ENCODE results near the gene NLRP5. TPM values are rescaled to one million over a fixed set of nuclear protein-coding genes. Genes with fewer than 3 reads are reported as not detected.
"Not testable (repeated sequence)": the region's sequence is repeated elsewhere in the genome, so short reads cannot be mapped to it uniquely, and the experiment has no call there.

NLRP5 gene
- total RNA-seq (2014; rRNA removed; shearing (Covaris generic); ENCODE audit: low replicate concordance), result not detected in 2 replicates

DNA sequence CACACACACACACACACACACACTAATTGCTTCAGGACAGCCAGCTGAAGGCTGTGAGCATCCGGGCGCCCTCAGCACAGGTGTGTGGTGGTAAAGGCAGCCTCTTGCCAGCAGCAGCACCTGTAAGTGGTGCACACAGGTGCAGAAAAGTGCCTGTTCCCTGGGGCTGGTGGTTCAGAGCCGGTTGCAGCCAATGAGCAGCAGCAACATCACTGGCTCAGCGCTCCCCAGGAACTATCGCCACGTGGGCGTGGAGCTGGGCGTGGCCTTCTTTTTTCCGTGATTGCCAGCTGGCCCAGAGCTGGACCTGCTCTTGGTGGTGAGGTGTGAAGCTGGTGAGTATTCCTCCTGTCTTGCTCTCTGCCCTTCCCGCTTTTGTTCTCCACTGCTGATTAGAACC lies at the start of gene NLRP5:
Gene NLRP5, plus strand, starts transcription at position 289 of the 400 bp plus-strand sequence.
- no peak for DNase-seq (ENCODE audit: low read depth)
- in situ Hi-C loops (cut with HindIII; ENCODE audit: low pct_unique_long_range_greater_than_20kb, low sequenced_read_pairs), result no loop called here

DNA sequence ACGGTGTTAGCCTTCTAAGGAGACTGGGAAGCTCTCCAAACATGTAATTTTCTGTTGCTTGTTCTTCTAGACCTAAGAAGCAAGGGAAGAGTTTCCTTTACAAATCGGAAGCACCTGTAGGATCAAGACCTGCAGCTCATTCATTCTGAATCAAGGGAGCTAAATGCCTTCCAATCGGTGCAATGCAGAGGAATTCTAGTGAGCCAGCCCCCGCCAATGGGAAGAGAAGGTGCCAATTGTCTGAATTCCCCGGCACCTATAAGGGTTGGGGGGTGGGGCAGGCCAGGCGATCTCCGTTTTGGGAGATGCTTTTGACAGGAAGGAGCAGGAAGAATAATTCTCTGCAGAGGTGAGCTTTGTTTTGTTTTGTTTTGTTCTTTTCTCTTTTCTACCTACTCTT lies 47.4 kb upstream of the NLRP5 start:
- DNase-seq (ENCODE audit: low read depth), result no peak
- in situ Hi-C loops (cut with HindIII; ENCODE audit: low pct_unique_long_range_greater_than_20kb, low sequenced_read_pairs), result no loop called here

DNA sequence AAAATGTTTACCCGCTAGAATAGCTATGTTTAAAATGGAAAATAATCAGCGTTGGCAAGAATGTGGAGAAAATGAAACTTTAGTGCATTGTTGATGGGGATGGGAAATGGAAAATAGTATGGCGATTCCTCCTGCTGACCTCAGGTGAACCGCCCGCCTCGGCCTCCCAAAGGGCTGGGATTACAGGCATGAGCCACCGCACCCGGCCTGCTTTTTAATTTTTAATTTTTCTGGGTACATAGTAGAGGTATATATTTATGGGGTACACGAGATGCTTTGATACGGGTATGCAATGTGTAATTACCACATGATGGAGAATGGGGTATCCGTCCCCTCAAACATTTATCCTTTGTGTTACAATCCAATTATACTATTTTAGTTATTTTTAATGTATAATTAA lies 46.3 kb upstream of the NLRP5 start:
- no peak for DNase-seq (ENCODE audit: low read depth)
- in situ Hi-C loops (cut with HindIII; ENCODE audit: low pct_unique_long_range_greater_than_20kb, low sequenced_read_pairs), result no loop called here

DNA sequence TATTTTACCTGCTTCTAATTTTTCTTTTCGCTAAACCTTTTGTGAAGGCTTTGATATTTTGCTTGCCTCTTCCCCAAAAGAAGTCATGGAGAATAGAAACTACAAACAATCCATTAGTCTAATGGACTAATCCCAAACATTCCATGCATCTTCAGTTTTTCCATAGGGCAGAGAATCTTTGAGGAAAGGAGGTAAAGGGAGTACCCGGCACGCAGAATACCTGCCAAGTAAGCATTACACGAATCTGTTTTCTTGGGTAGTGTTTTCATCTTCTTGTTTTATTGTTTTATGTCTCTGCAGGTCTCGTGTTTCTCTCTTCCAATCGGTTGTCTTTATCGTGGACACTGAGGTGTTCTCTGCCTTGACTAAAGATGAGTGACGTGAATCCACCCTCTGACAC lies 39.0 kb upstream of the NLRP5 start, which contains the start of gene NLRP8:
Gene NLRP8, plus strand, starts transcription at position 301 of the 400 bp plus-strand sequence.
- no peak for DNase-seq (ENCODE audit: low read depth)
- in situ Hi-C loops (cut with HindIII; ENCODE audit: low pct_unique_long_range_greater_than_20kb, low sequenced_read_pairs), result no loop called here

DNA sequence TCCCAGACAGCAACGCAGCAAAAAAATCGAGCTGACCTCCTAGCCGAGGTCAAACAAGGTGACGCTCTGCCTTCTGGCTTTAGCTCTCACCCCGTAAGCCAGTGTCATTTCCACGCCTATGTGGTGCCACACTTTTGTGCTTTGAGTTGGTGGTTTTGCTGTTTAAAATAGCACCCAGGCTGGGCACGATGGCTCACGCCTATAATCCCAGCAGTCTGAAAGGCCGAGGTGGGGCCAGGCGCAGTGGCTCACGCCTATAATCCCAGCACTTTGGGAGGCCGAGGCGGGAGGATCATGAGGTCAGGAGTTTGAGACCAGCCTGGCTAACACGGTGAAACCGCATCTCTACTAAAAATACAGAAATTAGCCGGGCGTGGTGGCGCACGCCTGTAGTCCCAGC lies 36.0 kb upstream of the NLRP5 start:
- in situ Hi-C loops (cut with HindIII; ENCODE audit: low pct_unique_long_range_greater_than_20kb, low sequenced_read_pairs); DNase-seq (ENCODE audit: low read depth): not testable (repeated sequence)

DNA sequence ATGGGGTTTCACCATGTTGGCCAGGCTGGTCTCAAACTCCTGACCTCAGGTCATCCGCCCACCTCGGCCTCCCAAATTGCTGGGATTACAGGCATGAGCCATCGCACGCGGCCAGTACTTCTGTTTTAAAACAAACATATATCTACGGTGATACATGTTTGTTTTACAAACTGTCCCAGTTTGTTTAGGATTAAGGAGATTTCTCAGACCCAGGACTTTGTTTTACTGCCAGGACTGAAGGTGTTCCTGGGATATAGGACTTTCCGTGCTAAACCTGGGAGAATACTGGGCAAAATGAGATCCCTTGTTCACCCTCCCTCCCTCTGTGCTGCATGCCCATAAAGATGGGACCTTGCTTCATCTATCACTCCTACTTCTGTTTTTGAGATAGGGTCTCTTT lies 30.1 kb upstream of the NLRP5 start:
- no peak for DNase-seq (ENCODE audit: low read depth)
- in situ Hi-C loops (cut with HindIII; ENCODE audit: low pct_unique_long_range_greater_than_20kb, low sequenced_read_pairs), result no loop called here

DNA sequence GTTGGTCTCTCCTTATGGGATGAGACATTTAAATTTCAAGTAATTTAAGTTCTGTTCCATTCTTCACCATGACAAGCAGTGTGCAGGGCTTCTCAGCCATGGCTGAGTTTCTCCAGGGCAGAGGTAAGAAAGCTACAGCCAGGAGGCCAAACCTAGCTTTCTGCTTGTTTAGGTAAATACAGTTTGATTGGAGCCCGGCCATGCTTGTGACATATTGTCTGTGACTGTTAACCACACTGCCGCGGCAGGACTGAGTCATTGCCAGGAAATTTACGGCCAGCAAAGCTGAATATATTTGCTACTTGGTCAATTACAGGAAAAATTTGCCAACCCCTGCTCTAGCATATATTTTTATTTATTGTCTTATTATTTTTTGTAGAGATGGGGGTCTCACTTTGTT lies 28.2 kb upstream of the NLRP5 start:
- DNase-seq (ENCODE audit: low read depth), result peak; percentile 56
- in situ Hi-C loops (cut with HindIII; ENCODE audit: low pct_unique_long_range_greater_than_20kb, low sequenced_read_pairs), result no loop called here

DNA sequence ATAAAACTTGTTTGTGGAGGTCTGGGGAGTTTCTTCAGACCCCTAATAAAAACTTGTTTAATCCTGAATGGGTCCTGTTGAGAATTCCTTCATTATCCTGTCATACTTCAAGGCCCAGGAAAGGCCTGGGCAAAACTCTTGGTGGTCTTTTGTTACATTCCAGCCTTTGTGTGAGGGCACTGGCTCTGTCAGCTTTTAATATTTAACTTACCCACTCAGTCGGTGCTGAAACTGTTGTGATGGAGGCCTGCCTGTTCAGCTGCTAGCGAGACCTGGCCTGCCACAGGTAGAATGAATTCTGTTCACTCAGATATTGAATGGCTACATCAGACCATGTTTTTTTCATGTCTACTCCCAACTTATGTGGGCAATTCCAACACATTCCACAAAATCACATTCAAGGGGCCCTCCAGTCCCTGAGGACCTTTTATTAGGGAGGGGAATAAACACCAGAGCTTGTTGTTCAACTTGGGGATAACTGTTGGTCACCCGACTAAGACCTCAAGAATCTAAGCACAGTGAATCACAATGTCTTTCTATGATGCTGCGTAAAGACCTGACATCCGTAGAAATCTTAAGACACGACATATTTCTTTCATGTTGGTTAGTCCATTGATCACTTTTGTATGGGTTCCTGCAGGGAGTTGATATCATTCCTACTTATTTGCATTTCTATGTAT lies 26.4 kb upstream of the NLRP5 start:
- DNase-seq (ENCODE audit: low read depth), result no peak
- in situ Hi-C loops (cut with HindIII; ENCODE audit: low pct_unique_long_range_greater_than_20kb, low sequenced_read_pairs), result no loop called here

DNA sequence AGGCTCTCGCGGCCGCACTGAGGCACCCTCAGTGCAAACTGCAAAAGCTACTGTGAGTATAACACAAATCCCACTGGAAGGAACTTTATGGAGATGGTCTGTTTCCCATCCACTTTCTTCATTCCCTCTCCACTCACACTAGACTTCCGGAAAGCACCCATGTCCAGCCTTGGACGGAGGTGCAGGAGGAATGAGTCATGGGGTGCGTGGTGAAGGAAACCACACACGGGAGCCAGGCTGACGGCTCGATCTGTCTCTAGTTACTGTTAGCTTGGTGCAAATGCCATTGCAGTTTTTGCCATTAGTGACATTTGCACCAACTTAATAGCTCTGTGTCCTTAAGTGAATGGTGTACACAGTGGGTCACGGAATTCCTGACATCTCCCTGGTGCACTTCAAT lies 24.4 kb upstream of the NLRP5 start:
- in situ Hi-C loops (cut with HindIII; ENCODE audit: low pct_unique_long_range_greater_than_20kb, low sequenced_read_pairs), result no loop called here
- peak; percentile 8 for DNase-seq (ENCODE audit: low read depth)

DNA sequence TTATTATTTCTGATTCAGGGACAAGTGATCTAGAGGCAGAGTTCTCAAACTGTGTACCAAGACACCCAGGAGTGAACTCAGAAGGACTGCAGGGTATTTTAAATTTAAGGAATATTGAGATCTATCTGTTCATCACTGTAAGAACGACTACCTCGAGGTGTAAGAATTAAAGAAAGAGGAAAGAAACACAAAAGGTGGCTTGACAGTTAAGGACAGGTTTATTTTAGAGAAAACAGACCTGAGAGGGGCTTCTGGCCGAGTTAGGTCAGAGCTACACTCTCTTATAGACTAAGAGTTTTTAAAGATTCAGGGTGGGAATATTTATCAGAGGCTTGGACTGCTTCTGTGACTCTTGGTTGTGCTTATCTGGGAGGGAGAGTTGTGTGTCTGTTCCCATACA lies 12.6 kb upstream of the NLRP5 start:
- DNase-seq (ENCODE audit: low read depth), result no peak
- in situ Hi-C loops (cut with HindIII; ENCODE audit: low pct_unique_long_range_greater_than_20kb, low sequenced_read_pairs), result no loop called here

DNA sequence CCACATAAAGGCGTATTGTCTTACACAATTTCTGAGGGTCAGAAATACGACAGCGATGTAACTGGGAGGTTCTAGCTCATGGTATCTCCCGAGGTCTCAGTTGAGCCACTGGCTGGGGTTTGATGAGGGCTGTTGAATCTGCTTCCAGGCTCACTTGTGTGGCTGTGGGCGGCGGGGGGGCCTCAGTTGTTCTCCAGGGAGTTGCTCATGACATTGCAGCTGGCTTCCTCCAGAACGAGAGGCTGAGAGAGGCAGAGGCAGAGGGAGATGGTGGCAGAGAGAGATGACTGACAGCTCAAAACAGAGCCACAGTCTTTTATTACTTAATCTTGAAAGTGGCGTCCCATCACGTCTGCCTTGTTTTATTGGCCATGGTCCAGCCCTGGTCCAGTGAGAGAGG lies 6.2 kb upstream of the NLRP5 start:
- in situ Hi-C loops (cut with HindIII; ENCODE audit: low pct_unique_long_range_greater_than_20kb, low sequenced_read_pairs), result no loop called here
- no peak for DNase-seq (ENCODE audit: low read depth)

DNA sequence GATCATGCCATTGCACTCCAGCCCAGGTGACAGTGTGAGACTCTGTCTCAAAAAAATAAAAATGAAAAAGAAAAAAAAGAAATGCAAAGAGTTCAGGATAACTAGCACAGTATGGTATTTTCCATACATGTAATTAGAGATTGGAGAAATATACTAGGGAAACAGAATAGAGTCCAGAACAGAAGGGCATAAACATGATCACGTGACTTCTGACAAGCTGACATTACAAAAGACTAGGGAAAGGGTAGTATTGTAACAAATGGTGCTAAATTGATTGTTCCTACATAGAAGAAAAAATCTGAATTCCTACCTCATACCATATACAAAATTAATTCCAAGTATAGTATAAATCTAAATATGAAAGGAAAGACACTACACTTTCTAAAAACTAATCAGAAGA lies 1.3 kb upstream of the NLRP5 start:
- DNase-seq (ENCODE audit: low read depth), result no peak
- in situ Hi-C loops (cut with HindIII; ENCODE audit: low pct_unique_long_range_greater_than_20kb, low sequenced_read_pairs), result no loop called here

DNA sequence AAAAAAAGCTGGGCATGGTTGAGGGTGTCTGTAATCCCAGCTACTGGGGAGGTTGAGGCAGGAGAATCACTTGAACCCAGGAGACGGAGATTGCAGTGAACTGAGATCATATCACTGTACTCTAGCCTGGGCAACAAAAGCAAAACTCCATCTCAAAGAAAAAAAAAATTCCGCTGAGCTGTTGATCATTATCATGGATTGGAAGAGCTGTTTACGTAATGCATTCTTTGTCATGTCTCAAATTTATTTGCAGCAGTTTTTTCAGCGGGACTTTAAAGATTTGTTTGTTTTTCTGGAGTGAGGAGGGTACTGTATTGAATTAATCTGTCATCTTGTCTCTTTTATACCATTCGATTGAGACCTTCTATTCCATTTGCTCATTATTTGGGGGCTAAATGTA lies 4.3 kb downstream of the NLRP5 start:
- no peak for DNase-seq (ENCODE audit: low read depth)
- in situ Hi-C loops (cut with HindIII; ENCODE audit: low pct_unique_long_range_greater_than_20kb, low sequenced_read_pairs), result no loop called here

DNA sequence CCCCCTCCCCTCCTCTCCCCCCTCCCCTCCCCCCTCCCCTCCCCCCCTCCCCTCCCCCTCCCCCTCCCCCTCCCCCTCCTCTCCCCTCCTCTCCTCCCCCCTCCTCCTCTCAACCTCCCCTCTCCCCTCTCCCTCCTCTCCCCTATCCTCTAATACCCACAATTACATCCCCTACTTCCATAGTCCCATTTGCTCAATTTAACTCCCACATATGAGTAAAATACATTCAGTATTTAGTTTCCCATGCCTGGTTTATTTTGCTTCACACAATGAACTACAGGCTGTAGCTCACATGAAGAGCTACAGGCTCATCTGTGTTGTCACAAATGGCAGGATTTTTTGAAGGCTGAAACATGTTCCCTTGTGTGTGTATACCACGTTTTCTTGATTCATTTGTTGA lies 6.9 kb downstream of the NLRP5 start:
- in situ Hi-C loops (cut with HindIII; ENCODE audit: low pct_unique_long_range_greater_than_20kb, low sequenced_read_pairs), result no loop called here

DNA sequence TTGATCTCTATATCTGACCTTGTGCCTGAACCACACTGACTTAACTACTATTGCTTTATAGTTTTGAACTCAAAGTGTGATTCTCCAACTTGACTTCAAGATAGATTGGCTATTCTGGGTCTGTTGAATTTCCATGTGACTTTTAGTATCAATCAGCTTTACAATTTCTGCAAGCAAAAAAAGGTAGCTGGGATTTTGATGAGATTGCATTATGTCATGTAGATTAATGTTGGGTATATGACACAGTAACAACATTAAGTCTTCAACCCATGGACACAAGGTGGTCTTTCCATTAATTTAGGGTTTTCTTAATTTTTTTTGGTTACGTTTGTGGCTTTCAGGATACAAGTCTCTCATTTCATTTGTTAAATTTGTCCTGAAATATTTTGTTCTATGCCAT lies 28.2 kb downstream of the NLRP5 start:
- no peak for DNase-seq (ENCODE audit: low read depth)
- in situ Hi-C loops (cut with HindIII; ENCODE audit: low pct_unique_long_range_greater_than_20kb, low sequenced_read_pairs), result no loop called here

More for the DNA sequence above, 6.9 kb downstream of the NLRP5 start:
- no peak for DNase-seq (ENCODE audit: low read depth)

DNA sequence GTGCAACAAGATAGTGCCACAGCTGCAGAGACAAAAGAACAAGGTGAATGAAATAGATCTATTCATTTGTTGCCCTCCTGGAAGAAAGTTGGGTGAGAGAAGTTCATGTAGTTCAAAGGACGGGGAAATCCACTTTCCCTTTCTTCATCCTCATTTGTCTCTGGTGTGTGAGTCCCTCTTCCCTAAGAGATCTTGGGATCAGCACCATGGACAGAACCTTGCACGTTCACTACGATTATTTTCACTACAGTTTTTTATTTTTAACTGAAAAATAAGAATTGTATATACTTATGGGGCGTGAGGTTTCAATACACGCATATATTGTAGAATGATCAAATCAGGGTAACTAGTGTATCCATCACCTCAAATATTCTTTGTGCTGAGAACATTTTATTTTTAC lies 29.2 kb downstream of the NLRP5 start:
- peak; percentile 31 for DNase-seq (ENCODE audit: low read depth)
- in situ Hi-C loops (cut with HindIII; ENCODE audit: low pct_unique_long_range_greater_than_20kb, low sequenced_read_pairs), result no loop called here

DNA sequence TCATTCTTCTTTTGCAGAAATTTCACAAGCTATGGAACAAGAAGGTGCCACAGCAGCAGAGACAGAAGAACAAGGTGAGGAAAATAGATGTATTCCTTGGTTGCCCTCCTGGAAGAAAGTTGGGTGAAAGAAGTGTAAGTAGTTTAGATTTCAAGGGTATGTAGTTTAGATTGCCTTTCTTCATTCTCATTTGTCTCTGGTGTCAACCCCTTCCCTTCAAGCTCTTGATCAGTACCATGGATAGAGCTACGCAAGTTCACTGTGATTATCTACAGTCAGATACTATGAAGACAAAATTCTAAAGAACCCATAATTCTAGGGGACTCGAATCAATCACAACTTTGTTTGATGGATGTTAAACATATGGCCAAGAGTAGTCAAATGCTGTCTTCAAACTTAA lies 32.8 kb downstream of the NLRP5 start:
- DNase-seq (ENCODE audit: low read depth); in situ Hi-C loops (cut with HindIII; ENCODE audit: low pct_unique_long_range_greater_than_20kb, low sequenced_read_pairs): not testable (repeated sequence)

DNA sequence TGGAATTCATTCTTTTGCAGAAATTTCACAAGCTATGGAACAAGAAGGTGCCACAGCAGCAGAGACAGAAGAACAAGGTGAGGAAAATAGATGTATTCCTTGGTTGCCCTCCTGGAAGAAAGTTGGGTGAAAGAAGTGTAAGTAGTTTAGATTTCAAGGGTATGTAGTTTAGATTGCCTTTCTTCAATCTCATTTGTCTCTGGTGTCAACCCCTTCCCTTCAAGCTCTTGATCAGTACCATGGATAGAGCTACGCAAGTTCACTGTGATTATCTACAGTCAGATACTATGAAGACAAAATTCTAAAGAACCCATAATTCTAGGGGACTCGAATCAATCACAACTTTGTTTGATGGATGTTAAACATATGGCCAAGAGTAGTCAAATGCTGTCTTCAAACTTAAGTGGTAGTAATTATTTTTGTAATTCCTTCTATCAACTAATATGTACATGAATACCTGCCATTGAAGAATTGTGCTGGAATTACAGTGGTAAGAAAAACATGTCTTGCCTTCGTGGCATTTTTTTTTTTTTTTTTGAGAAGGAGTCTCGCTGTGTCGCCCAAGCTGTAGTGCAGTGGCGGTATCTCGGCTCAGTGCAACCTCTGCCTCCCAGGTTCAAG lies 33.9 kb downstream of the NLRP5 start:
- DNase-seq (ENCODE audit: low read depth); in situ Hi-C loops (cut with HindIII; ENCODE audit: low pct_unique_long_range_greater_than_20kb, low sequenced_read_pairs): not testable (repeated sequence)

DNA sequence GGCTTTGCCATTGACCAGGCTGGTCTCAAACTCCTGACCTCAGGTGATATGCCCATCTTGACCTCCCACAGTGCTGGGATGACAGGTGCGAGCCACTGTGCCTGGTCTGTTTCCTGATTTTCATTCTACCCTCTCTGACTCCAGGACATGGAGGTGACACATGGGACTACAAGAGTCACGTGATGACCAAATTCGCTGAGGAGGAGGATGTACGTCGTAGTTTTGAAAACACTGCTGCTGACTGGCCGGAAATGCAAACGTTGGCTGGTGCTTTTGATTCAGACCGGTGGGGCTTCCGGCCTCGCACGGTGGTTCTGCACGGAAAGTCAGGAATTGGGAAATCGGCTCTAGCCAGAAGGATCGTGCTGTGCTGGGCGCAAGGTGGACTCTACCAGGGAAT lies 40.2 kb downstream of the NLRP5 start:
- in situ Hi-C loops (cut with HindIII; ENCODE audit: low pct_unique_long_range_greater_than_20kb, low sequenced_read_pairs), result no loop called here
- DNase-seq (ENCODE audit: low read depth), result no peak

DNA sequence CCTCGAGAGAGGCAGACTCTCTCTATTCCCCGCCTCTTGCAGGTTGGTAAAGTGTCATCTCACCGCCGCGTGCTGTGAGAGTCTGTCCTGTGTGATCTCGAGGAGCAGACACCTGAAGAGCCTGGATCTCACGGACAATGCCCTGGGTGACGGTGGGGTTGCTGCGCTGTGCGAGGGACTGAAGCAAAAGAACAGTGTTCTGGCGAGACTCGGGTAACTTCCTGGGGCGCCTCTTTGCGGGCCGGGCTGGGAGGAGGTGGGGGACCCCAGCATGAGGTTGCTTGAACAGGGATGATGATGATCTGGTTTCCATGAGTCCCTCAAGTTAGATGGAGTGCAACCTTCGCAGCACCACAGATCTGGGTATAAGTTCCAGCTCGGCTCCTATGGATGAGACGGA lies 67.0 kb downstream of the NLRP5 start:
- DNase-seq (ENCODE audit: low read depth), result no peak
- in situ Hi-C loops (cut with HindIII; ENCODE audit: low pct_unique_long_range_greater_than_20kb, low sequenced_read_pairs), result no loop called here

Data from Caki2 (cell line).